ENCODE data around the gene GPI. TPM values are rescaled to one million over a fixed set of nuclear protein-coding genes. Genes with fewer than 3 reads are reported as not detected.

GPI gene
- total and polyA plus RNA-seq, 10 donors = 57.5 to 257 (median 161) TPM

DNA sequence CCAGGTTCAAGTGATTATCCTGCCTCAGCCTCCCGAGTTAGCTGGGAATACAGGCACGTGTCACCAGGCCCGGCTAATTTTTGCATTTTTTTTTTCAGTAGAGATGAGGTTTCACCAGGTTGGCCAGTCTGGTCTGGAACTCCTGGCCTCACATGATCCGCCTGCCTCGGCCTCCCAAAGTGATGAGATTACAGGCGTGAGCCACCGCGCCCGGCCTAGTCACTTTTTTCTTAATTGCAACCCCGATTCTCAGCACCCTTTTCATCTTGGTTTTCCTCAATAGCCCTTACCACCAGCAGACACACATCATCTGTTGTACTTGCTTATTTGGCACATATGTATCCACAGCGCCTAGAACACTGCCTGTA lies 550 bp upstream of the GPI start:
- H3K9me3 ChIP-seq = no peaks in the 10 kb centered on the region
- H3K27ac ChIP-seq = peak overlapping the region in 7 of 8 donors; percentile 81 to 92 (median 87)
- peaks cover 11 to 52% (median 36%) of the 10 kb centered on the region in 6 donors for H3K4me1 ChIP-seq
- H3K4me3 ChIP-seq = peak overlapping the region; percentile 82 to 100 (median 98)
- DNase-seq = no peak
- intact Hi-C loops (cut with DNase I; ENCODE audit: low total_unique reads) = no loop called here
- TF ChIP-seq, protein P1, sequence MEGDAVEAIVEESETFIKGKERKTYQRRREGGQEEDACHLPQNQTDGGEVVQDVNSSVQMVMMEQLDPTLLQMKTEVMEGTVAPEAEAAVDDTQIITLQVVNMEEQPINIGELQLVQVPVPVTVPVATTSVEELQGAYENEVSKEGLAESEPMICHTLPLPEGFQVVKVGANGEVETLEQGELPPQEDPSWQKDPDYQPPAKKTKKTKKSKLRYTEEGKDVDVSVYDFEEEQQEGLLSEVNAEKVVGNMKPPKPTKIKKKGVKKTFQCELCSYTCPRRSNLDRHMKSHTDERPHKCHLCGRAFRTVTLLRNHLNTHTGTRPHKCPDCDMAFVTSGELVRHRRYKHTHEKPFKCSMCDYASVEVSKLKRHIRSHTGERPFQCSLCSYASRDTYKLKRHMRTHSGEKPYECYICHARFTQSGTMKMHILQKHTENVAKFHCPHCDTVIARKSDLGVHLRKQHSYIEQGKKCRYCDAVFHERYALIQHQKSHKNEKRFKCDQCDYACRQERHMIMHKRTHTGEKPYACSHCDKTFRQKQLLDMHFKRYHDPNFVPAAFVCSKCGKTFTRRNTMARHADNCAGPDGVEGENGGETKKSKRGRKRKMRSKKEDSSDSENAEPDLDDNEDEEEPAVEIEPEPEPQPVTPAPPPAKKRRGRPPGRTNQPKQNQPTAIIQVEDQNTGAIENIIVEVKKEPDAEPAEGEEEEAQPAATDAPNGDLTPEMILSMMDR (IDR thresholded peaks at IDR 0.05 in 8 of 11, conservative IDR thresholded peaks at IDR 0.05 in 3 of 11) = no peak
- TF ChIP-seq POLR2A (IDR thresholded peaks at IDR 0.05) = no peak
- peaks cover 0 to 30% (median 23%) of the 10 kb centered on the region in 6 donors for H3K36me3 ChIP-seq
- no peaks in the 10 kb centered on the region for H3K27me3 ChIP-seq (replicated peaks in 1 of 7)
- 68 to 72% (median 69%) methylated on average over 11 of the region's 11 CpGs for WGBS, 5 donors

DNA sequence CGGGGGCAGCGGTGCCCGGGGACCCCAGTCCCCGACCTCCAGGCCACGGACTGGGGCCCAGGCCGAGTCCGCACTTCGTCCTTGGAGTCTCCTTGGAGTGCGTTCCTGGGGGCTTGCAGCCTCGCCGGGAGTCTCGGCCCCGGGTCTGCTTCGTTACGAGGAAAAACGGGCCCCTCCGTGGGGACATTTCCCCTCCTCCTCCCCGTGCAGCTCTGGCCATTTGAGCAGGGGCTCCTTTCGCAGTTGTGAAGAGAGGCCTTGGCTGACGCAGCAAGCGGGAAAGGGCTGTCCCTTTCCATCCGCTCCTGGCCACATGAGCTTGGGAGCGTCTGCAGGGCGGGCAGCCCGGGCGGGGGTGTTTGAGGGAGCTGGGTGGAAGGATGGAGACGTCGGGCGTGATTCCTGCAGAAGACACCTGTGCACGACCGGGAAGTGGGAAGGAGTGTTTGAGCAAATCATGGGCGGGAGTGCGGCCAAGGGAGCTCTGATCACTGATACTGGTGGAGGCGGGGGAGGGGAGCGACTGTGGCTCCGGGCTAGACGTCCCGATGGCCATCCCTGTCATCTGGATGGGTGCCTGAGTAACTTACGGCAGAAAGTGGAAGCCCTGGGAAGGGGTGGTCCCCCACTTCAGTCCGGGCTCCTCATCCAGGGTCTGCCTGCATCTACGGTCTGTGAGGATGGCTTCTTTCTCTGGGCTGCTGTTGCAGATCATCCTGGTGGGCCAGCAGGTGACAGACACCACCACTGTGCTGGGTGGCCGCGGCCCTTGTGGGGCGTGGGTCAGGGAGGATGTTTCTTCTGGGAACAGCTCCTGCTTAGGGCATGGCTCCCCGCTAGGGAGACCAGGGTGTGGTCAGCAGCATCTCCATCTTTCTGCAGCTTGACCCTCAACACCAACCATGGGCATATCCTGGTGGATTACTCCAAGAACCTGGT lies 736 bp downstream of the GPI start:
- peak; percentile 86 for DNase-seq
- no peak for TF ChIP-seq POLR2AphosphoS5 (IDR thresholded peaks at IDR 0.05)
- TF ChIP-seq, protein P1 (IDR thresholded peaks at IDR 0.05 in 8 of 11, conservative IDR thresholded peaks at IDR 0.05 in 3 of 11) = no peak
- peaks cover 0 to 43% (median 36%) of the 10 kb centered on the region in 6 donors for H3K36me3 ChIP-seq
- H3K9me3 ChIP-seq = no peaks in the 10 kb centered on the region
- peaks cover 11 to 56% (median 32%) of the 10 kb centered on the region in 6 donors for H3K4me1 ChIP-seq
- H3K27ac ChIP-seq = peak overlapping the region; percentile 74 to 92 (median 86)
- intact Hi-C loops (cut with DNase I; ENCODE audit: low total_unique reads) = no loop called here
- no peaks in the 10 kb centered on the region for H3K27me3 ChIP-seq (replicated peaks in 1 of 7)
- H3K4me3 ChIP-seq = peak overlapping the region; percentile 82 to 100 (median 98)
- 6 to 12% (median 8%) methylated on average over 20 to 45 of the region's 45 CpGs for WGBS, 5 donors

DNA sequence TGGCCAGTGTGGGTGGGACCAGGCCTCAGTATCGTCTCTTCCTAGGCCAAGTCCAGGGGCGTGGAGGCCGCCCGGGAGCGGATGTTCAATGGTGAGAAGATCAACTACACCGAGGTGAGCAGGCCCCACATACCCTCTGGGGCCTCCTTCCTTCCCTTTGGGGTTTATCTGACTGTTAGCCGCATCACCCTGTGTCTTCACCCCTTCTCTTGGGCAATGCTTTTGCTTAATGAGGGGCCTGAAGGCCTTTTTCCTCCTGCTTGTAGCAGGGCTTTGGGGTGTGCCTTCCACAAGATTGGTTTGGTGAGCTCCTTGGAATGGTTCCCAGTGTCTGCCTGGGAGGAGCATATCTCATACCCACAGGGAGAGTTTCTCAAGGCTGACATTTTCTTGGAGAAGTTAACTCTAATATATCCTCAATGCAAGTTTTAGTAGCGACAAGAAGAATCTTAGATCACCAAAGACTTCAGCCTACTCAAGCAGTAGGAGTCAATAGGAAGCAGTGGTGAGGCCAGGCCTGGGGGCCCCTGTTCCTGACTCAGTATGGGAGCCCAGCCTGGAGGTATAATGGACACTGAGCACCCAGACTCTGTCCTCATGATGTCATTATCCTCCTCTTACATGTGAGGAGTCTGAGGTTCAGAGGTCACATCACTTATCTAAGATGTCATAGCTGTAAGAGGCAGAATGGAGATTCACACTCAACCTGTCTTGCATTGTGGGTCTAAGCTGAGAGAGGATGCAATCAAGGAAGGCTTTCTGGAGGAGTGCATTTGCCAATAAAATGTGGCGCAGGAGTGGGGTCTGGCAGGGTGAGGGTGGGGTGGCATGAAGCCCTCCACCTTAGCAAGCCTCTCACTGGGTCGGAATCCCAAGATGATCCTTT lies 2.0 kb downstream of the GPI start:
- no peaks in the 10 kb centered on the region for H3K27me3 ChIP-seq (replicated peaks in 1 of 7)
- peaks cover 11 to 63% (median 32%) of the 10 kb centered on the region in 6 donors for H3K4me1 ChIP-seq
- no peaks in the 10 kb centered on the region for H3K9me3 ChIP-seq
- intact Hi-C loops (cut with DNase I; ENCODE audit: low total_unique reads) = no loop called here
- H3K36me3 ChIP-seq = peaks cover 0 to 56% (median 42%) of the 10 kb centered on the region in 6 donors
- DNase-seq = no peak
- TF ChIP-seq, protein P1 (IDR thresholded peaks at IDR 0.05 in 8 of 11, conservative IDR thresholded peaks at IDR 0.05 in 3 of 11) = no peak
- TF ChIP-seq POLR2AphosphoS5 (IDR thresholded peaks at IDR 0.05) = peak in 1 of 3 donors; percentile 1
- H3K27ac ChIP-seq = peak overlapping the region in 5 of 8 donors; percentile 26 to 91 (median 87)
- peak overlapping the region in 4 of 8 donors; percentile 82 to 100 (median 99) for H3K4me3 ChIP-seq
- WGBS, 5 donors = 53 to 73% (median 66%) methylated on average over 6 to 10 of the region's 10 CpGs
